GM19395 (cell line): Measurements from ENCODE around the gene RAB30.

Source experiments
- ATAC-seq: cut with Tn5 transposase; IDR thresholded peaks from one replicate; pipeline ENCODE4 v1.9.1; 2021; ENCODE audit warnings: mild to moderate bottlenecking, moderate library complexity; ENCODE audit not compliant: unreplicated experiment

RAB30 gene, protein sequence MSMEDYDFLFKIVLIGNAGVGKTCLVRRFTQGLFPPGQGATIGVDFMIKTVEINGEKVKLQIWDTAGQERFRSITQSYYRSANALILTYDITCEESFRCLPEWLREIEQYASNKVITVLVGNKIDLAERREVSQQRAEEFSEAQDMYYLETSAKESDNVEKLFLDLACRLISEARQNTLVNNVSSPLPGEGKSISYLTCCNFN

DNA sequence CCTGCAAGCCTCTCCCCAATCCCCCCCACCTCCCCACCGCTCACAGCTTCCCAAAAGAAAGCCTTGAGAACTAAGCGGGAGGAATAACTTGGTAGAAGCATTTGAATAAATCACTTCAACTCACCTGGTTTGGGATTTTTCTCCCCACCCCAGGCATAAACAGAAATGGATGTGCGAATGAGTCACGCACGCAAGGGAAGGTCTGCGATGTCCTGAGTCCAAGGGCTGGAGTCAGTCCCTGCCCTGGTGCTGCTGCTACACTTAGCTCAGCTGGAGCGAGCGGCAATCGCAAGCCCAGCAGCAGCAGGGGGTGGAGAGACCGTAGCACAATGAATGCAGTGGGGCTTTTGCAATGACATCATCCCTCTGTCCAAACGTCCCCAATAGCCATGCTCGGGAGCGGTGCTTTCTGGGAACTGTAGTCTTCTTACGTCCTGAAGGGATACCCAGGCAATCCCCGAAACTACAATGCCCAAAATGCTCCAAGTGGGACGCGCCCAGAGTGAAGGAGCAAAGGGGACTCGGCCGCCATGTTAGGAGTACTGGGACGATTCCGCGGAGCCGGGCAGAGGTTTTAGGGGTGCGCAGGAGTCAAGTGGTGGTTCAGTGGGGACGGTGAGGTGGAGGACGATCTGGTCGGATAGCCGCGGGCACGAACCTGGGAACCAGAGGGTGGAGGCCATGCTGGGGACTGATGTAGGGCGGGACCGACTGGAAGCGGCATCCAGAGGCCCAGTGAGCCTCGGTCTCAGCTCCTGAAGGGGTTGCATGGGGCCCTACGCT lies at the start of gene RAB30:
TSS of gene RAB30 (minus strand) at position 331 of the 783 bp plus-strand sequence. CDS start 74,581 bp downstream, outside the sequence.
- peak; percentile 98 for ATAC-seq

DNA sequence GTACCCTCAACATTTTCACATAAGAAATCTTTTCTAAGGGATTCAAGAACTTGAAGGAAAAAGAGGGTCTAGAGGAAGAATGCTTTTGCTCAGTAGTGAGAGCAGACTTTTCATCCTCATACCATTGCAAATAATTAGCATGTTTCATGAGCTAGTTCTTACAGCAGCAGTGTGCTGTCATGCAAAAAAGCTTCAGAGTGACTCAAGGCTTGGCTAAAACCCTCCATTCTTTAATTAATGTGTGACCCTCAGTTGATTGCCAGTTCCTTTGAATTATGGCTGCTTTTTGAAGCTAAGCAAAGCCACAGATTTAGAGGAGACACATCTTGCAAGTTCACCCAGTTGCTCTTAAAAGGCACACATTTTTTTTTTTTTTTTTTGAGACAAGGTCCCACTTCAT lies 48.6 kb upstream of the RAB30 start:
- ATAC-seq = no peak

DNA sequence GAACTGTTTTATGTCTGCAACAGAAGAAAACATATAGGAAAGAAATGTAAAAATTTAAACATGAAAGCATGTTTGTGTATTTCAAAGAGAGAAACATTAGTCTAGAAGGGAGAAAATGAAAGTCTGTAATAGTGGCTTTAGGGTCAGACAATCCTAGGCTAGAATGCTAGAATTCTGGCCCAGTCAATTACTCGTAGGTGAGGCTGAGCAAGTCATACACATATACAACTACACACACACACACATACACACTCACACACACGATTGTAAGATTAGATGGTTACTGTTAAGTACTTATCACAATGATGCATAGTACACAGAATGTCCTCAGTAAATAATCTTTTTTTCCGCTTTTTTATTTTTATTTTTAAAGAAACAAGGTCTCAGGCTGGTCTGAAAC lies 47.5 kb upstream of the RAB30 start:
- no peak for ATAC-seq

DNA sequence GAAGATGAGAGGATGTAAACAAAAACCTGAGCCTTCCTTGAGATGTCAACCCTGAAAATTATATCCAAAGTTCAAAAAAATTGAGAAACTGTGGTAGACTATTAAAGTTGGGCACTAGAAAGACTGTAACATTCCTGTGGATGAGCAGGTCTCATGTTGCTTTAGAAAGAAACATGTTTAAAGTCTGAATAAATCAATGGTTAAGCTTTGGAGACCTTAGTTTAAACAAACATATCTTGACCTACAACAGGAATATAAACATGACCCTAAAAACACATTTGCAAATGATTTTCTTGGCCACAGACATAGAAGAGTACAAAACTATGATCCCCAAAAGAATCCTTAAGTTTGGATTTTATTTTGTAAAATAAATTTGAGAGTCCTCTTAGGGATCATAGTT lies 47.1 kb upstream of the RAB30 start:
- no peak for ATAC-seq

DNA sequence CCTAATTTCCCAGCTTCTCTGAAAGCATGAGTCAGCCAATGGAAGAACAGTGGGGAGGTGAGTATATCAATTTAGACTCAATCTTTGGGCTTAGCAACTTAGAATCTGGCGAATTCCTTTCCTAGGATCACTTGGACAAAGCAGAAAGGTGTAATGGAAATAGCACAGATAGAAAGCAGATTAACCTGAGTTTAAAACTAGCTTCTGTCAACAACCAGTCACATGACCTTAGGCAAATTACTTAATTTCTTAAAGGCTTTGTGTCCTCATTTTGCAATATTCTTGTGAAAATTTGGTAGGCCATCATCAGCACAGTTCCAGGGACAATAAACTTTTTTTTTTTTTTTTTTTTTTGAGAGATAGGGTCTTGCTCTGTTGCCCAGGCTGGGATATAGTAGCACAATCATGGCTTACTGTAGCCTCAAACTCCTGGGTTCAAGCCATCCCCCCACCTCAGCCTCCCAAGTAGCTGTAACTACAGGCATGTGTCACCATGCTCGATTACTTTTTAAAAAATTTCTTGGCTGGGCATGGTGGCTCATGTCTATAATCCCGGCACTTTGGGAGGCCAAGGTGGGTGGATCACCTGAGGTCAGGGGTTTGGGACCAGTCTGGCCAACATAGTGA lies 44.4 kb upstream of the RAB30 start:
- ATAC-seq = no peak

DNA sequence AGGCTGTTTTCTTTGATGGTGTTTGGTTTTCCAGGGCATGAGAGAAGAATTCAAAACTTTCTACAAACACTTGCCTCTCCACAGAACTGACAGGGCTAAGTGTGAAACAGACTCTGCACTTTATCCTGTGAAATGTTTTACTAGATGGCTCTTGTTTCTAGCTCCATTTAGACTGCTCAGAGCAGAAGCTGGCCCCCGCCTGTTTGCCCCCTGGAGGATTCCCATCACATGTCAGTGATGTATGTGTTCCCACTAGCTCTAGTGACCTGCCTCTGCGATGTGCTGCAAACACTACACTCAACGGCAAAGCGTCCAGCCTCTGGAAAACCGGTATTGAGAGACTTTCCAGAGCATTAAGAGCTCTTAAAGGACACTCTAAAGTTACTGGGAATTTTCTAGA lies 43.9 kb upstream of the RAB30 start:
- ATAC-seq = no peak

DNA sequence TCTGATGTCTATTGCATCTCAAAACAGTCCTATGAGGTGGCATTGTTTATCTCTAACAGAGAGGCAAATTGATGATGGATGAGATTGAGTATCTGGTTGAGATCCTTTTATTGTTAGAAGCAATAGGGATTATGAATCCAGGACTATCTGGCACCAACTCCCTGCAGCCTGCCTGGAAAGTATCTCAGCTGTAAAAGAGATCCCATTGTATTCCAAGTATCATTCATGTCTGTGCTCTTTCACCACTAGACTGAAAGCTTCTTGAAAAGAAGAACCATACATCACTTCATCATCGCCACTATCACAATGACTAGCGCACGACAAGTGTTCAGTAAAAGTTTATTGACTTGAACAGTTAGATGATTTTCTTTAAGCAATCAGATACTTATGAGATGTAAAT lies 43.3 kb upstream of the RAB30 start:
- ATAC-seq = no peak

DNA sequence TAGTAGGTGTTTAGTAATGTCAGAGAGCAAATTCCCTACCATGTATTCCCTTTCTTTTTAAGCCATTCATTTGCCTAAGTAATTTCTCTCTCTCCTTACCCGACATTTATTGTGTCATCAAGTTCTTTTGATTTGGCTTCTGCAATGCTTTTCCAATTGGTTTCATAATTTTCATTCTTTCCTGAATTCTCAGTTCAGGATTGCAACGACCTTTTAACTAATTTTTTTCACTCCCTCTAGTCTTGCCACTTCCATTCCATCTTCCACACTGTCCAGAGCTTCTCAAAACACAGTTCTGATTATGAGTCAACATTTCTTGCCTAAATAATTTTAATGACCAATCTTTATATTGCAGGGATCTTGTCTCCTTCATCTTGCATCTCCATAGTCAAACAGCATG lies 41.2 kb upstream of the RAB30 start:
- no peak for ATAC-seq

DNA sequence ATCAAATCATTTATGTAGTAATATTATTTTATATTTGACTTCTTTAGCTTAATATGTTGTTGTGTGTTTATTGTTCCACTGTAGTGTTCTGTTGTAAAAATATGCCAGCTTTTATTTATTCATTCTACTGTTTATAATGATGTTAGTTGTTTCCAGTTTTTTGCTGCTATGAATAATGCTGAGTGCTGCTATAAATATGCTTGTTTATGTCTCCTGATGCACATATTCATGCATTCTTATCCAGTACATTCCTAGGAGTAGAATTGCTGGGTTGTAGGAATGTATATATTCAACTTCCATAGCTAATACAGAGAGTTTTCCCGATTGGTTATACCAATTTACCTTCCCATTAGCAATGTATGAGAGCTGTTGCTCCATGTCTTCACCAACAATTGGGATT lies 33.5 kb upstream of the RAB30 start:
- no peak for ATAC-seq

DNA sequence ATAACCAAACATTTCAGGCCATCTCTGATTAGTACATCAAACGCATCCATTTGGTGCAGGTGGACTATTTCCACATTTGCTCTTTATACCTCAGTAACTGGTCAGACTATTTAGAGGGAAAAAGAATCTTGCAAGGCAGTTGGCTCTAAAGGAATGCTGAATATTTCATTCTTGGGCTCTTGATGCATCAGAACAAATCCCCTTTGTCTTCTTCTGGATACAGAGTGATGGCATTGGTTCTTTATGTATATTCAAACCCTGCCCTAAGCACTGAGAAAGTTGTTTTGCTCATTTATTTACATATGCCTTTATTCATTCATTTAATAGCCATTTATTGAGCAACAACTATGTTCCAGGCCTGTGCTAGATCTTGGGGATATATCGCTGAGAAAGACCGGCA lies 31.1 kb upstream of the RAB30 start:
- no peak for ATAC-seq

DNA sequence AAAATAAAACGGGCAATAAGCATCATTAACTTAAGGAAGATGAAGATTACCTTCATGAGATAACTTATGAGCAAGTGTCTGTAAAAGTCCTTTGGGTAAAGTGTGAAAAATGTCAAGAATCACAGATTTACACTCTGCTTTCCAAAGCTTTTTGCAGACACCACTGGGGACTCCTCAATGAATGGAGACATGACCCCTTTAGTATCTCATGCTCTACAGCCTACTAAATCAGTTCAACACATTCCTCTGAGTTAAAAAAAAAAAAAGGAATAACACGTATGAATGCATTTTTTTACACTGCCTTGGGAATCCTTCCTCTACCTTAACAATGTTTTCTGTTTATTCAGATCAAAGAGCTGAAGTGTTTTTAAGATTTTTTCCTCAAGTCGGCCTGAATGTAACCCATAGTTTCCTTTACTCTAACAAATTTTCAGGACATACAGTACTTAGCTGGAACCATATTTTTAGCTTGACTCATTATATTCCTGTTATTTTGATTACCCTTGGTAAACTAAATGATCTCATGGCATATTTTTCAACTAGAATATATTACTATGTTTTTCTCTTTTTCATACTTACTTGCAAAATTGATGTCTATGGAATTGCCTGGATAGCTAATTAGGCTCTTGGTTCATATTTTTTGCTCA lies 25.9 kb upstream of the RAB30 start:
- ATAC-seq = no peak

DNA sequence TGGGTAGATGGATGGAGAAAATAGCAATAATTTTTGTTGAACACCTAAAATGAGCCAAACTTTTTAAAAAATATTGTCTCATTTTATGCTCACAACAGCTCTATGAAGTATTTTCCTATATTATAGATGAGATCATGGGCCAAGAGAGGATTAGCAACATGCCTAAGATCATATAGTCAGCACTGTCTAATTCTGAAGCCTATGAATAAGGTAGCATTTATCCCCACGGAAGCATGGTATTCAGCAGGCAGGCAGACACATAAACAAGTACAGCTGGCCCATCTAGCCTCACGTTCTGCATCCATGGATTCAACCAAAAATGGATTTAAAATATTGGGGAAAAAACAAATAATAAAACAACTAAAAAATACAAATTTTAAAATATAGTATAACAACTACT lies 21.9 kb upstream of the RAB30 start:
- ATAC-seq = no peak

DNA sequence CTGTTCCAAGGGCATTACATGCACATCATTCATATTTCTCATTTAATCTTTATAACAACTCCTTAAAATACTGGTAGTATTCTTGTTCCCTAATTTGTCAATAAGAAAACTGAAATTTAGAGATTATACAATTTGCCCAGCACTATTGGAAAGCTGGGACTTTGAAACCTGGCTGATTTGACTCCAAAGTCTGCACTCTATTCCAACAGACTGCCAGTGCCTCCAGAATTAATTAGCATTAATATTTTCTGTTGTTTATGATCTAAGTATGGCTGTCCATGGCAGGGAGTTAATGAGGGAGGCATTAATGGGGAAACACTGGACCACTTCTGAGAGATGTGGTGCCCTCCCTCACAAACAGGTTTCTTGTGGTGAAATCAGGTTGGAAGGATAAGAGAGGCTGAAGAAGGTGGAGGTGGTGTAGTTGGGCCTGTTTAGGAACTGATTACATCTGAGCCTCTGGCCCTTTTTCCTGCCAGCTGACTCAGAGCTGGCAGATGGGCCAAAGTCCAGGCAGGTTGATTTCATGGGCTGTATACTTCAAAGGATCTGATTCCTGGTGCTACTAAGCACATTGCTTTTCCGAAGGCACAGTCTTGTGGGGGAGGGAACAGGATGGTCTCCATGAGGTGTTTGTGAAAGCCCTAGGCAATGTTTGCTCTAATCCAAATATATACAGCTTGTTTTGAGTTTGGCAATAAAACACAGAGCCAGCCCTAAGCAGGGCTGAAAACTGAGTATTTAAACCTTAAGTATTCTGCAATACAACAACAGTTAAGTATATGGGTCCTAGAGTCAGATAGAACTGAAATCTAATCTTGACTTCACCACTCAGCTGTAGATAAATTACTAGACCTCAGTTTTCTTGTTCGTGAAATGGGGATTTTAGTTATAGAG lies 21.0 kb upstream of the RAB30 start:
- ATAC-seq = no peak

DNA sequence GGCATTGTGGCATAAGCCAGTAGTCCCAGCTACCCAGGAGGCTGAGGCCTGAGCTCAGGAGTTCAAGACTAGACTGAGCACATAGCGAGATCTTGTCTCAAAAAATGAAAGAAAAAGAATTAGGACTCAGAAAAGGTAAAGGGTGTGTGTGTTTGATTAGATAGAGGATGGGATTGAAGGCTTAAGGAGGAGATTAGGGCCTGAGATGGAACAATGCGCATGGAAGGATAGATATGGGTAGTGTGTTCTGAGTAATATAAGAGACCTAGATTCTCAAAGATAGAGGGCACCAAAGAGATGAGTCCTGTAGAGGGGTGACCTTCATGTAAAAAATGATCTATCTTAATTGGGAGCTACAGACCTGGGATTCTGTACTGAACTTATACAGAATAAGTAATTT lies 17.3 kb upstream of the RAB30 start:
- ATAC-seq = no peak

DNA sequence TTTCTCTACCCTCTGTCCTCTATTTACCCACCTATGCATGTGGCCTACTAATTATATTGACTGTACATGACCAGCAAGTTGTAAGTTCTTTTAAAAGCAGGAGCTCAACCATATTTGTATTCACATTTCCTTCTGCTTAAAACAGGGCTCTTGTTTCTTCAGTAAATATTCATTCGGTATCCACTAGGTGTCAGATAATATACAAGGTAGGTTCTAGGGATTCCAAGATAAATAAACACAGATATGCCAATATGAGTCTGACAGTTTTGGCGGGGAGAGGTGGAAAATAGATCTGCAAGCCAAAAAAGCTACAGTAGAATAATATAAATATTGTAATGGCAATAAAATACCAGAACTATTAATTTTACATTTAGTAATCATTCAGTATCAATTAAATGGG lies 15.3 kb upstream of the RAB30 start:
- no peak for ATAC-seq

DNA sequence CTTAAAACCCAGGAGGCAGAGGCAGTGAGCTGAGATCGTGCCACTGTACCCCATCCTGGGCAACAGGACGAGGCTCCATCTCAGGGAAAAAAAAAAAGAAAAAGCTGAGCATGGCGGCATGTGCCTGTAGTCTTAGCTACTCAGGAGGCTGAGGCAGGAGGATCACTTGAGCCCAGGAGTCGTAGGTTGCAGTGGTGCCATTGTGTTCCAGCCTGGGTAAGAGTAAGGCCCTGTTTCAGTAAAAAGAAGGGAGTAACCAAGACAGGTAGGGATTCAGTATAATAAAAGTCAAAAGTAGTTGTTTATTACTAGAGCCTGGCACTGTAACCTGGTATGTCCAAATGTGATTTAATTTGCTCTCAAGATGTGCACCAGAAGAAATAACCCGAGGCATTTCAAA lies 8.1 kb upstream of the RAB30 start:
- no peak for ATAC-seq

DNA sequence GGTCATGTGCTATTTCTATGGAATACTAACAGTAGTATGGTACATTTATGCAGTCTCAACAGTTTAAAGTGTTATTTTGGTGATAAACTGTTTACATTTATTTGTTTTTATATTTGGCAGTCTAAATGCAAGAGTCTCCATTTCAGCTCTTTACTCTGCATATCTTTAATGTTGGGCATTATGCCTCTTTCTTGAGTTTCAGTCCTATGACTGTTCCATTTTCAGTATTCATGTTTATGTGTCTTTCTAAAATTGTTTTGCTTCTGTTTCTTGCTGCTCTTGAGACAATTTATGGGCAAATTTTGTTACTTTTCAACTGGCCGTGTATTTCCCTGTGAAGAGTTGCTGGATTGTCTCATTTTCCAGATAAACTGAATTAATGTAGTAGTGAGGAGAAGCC lies 6.6 kb upstream of the RAB30 start:
- ATAC-seq = no peak

DNA sequence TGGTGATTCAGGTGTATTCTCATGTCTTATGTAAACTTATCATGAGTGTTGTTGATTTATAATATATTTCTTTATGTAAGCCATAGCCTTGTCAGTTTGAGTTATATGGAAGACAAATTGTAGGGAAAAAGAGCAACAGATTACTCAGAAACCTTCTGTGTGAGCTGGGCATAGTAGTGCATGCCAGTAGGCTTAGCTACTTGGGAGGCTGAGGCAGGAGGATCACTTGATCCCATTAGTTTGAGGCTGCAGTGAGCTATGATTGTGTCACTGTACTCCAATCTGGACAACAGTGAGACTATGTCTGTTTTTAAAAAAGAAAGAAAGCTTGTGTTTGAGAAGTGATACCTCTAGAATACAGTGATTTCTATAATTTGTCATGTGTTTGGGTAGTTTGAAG lies 2.2 kb upstream of the RAB30 start:
- ATAC-seq = no peak

DNA sequence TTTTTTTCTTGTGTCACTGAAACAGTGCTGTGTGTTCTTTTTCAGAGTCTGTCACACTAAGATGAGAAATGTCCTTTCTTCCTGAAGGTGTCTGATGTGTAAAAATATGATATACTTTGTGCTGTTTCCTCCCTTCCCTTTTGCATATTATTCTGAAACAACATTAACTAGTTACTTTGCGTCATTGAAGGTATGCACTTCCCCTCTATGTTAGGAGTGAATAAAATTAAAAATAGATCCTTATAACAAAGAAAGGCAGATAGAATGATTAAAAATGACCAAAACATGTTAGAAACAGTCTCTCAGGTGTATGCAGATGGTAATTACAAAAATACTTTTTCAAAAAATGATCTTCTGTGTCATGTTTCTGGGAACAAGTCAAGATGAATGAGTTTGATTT lies 1.6 kb upstream of the RAB30 start:
- ATAC-seq = no peak

DNA sequence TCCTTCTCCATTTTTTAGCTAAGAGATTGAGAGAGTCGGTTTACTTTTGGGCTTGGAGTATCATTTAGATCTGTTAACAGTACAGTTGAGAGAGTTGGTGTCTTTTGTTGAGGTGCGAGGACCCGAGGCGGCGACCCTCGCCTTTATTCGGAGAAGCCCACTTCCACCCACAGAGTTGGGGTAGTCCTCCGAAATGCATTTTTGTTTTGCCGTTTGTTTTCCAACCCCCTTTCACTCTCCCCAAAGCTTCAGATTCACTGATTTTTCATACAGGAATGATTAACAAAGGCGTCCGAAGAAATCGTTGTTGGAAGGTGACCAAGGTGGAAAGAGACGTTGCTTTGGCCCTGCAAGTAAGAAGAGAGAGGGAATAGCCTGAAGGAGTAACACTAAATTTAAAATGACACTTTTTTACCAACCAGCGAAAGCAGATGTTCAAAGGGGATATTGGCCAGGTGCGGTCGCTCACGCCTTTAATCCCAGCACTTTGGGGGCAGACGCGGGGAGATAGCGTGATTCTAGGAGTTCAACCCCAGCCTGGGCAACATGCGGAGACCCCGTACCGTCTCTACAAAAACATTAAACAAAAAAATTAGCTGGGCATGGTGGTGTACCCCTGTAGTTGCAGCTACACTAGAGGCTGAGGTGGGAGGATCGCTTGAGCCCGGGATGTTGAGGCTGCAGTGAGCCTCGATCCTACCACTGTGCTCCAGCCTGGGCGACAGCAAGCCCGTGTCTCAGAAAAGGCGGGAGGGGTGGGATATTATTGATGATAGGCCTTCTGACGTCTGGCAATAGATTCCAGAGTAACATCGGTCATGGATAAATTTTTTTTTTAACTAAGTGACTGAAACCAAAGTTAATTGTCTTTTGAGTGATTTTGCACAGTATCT lies 899 bp upstream of the RAB30 start:
- no peak for ATAC-seq
